Thyroid gland (tissue), 4 donors: ENCODE data around the gene CABLES2. TPM values are rescaled to one million over a fixed set of nuclear protein-coding genes. Genes with fewer than 3 reads are reported as not detected.

Experiments
- DNase-seq, 2 donors: peaks; one replicate each; pipeline ENCODE4 v3.0.0-alpha.2; 2019
- H3K27ac ChIP-seq, 3 donors: fragments of 200-600 bp; sonication (generic); 1 replicate in 2 of 3; 2 replicates in 1 of 3; pipeline ENCODE4 v1.5.1; 2016 to 2019; ENCODE audit warnings: mild to moderate bottlenecking in 1 of 3, moderate library complexity in 1 of 3
- H3K27me3 ChIP-seq: fragments of 200-600 bp; sonication (generic); one replicate; pipeline ENCODE4 v1.5.1; 2019
- H3K36me3 ChIP-seq, 2 donors: fragments of 200-600 bp; sonication (generic); one replicate each; pipeline ENCODE4 v1.5.1; 2016 to 2019
- H3K4me1 ChIP-seq, 2 donors: fragments of 200-600 bp; sonication (generic); one replicate each; pipeline ENCODE4 v1.5.1; 2017 to 2019
- H3K4me3 ChIP-seq, 3 donors: fragments of 200-600 bp; sonication (generic); replicated peaks in 1 of 3; 1 replicate in 2 of 3; 2 replicates in 1 of 3; pipeline ENCODE4 v1.5.1; 2016; ENCODE audit warnings: mild to moderate bottlenecking in 1 of 3
- H3K9me3 ChIP-seq: fragments of 200-600 bp; sonication (generic); one replicate; pipeline ENCODE4 v1.5.1; 2017
- CTCF ChIP-seq, 6 experiments: fragments of 200-600 bp in 3 of 6; fragments of 450-650 bp in 3 of 6; sonication (generic) in 3 of 6; IDR thresholded peaks; one replicate each; pipeline ENCODE4 v1.5.1; 2016 to 2019; ENCODE audit warnings: antibody characterized with exemption in 6 of 6, mild to moderate bottlenecking in 2 of 6, inconsistent platforms in 1 of 6, moderate library complexity in 1 of 6
- POLR2A ChIP-seq, 2 donors: fragments of 450-650 bp; IDR thresholded peaks; one replicate each; pipeline ENCODE4 v1.6.1; 2017; ENCODE audit warnings: antibody characterized with exemption in 2 of 2, mild to moderate bottlenecking in 2 of 2, moderate library complexity in 1 of 2
- WGBS, 2 donors: methylation state at CpG; one replicate each; pipeline ENCODE4 v1.1.5; 2017; 5-methylcytosine and 5-hydroxymethylcytosine counted together
- intact Hi-C: fragments of 100-400 bp; cut with DNase I; formaldehyde crosslinking; loops from one replicate; pipeline ENCODE4 v1.15.1; 2023
- total RNA-seq, 4 donors: library from RNA; depleted of rRNA; stranded (reverse); fragments of >200 nt; gene quantifications; one replicate each; pipeline ENCODE4 v1.2.3, GENCODE V29; 2016

CABLES2 gene
- total RNA-seq, 4 donors from 2014 or later, result 5.8 to 8.5 (median 7.7) TPM

GRCh38 chr20:62400541-62400940, 6.5 kb downstream of the CABLES2 start:
- Histone ChIP-seq H3K4me3 (no peak overlapping the region), H3K9me3 (no peaks in the 10 kb centered on the region), H3K36me3 (no peaks in the 10 kb centered on the region), H3K27me3 (no peaks in the 10 kb centered on the region), H3K4me1 (peaks cover 1 to 3% of the 10 kb centered on the region in 2 donors), H3K27ac (no peak overlapping the region)
- TF ChIP-seq POLR2A (IDR thresholded peaks at IDR 0.05), result no peak
- TF ChIP-seq CTCF (IDR thresholded peaks at IDR 0.05), result no peak
- 77 to 90% methylated on average over 5 to 10 of the region's 10 CpGs for WGBS, 2 donors
- DNase-seq, result no peak
- intact Hi-C loops, result no loop called here

- Histone ChIP-seq H3K4me3 (no peak overlapping the region), H3K9me3 (no peaks in the 10 kb centered on the region), H3K27me3 (no peaks in the 10 kb centered on the region), H3K36me3 (no peaks in the 10 kb centered on the region), H3K27ac (no peak overlapping the region), H3K4me1 (no peaks in the 10 kb centered on the region)
- no peak for DNase-seq
- intact Hi-C loops, result no loop called here
- WGBS, 2 donors, result 76 to 84% methylated on average over 7 of the region's 7 CpGs
- no peak for TF ChIP-seq CTCF (IDR thresholded peaks at IDR 0.05)
- TF ChIP-seq POLR2A (IDR thresholded peaks at IDR 0.05), result no peak
These were observed 7.1 kb downstream of the CABLES2 start for GRCh38 chr20:62400021-62400420.

GRCh38 chr20:62398120-62398821, 8.8 kb downstream of the CABLES2 start:
- H3K9me3 ChIP-seq, result no peaks in the 10 kb centered on the region
- peaks cover 0 to 7% of the 10 kb centered on the region in 2 donors for H3K36me3 ChIP-seq
- H3K4me3 ChIP-seq, result no peak overlapping the region
- TF ChIP-seq POLR2A (IDR thresholded peaks at IDR 0.05), result no peak
- TF ChIP-seq CTCF (IDR thresholded peaks at IDR 0.05), result no peak
- no peaks in the 10 kb centered on the region for H3K4me1 ChIP-seq
- no peaks in the 10 kb centered on the region for H3K27me3 ChIP-seq
- H3K27ac ChIP-seq, result no peak overlapping the region
- DNase-seq, result no peak
- WGBS, 2 donors, result 95% methylated on average over 16 to 18 of the region's 19 CpGs
- intact Hi-C loops, result loop anchor here (10.0 kb wide), 1 partner anchor 253 kb away; the partner anchor contains the start of genes PSMA7 and SS18L1

- Histone ChIP-seq H3K9me3 (no peaks in the 10 kb centered on the region), H3K27me3 (no peaks in the 10 kb centered on the region), H3K4me3 (no peak overlapping the region), H3K4me1 (no peaks in the 10 kb centered on the region), H3K27ac (no peak overlapping the region), H3K36me3 (peaks cover 2 to 7% of the 10 kb centered on the region in 2 donors)
- intact Hi-C loops, result loop anchor here (10.0 kb wide), 1 partner anchor 252 kb away; the partner anchor contains the start of genes PSMA7 and SS18L1
- DNase-seq, result no peak
- WGBS, 2 donors, result 85 to 93% methylated on average over 15 to 25 of the region's 35 CpGs
- TF ChIP-seq POLR2A (IDR thresholded peaks at IDR 0.05), result no peak
- TF ChIP-seq CTCF (IDR thresholded peaks at IDR 0.05), result no peak
These were observed 10.5 kb downstream of the CABLES2 start for GRCh38 chr20:62396367-62397239.
